Esophagus muscularis mucosa (tissue), 4 donors: ENCODE data around the gene TRMT10A. TPM values are rescaled to one million over a fixed set of nuclear protein-coding genes. Genes with fewer than 3 reads are reported as not detected.

Experiments used
- DNase-seq: peaks from one replicate; pipeline ENCODE4 v3.0.0-alpha.2; 2017; ENCODE audit errors: extremely low spot score
- H3K27ac ChIP-seq, 4 donors: fragments of 200-600 bp; sonication (generic); replicated peaks in 1 of 4; 1 replicate in 3 of 4; 2 replicates in 1 of 4; pipeline ENCODE4 v1.5.1; 2016 to 2019; ENCODE audit warnings: mild to moderate bottlenecking in 1 of 4
- H3K27me3 ChIP-seq, 4 donors: fragments of 200-600 bp; sonication (generic); one replicate each; pipeline versions ENCODE4 v1.5.1 to v1.6.0; 2016 to 2019
- H3K36me3 ChIP-seq, 4 donors: fragments of 200-600 bp; sonication (generic); one replicate each; pipeline ENCODE4 v1.5.1; 2016 to 2019
- H3K4me1 ChIP-seq, 4 donors: fragments of 200-600 bp; sonication (generic); one replicate each; pipeline ENCODE4 v1.5.1; 2016 to 2019
- H3K4me3 ChIP-seq, 4 donors: fragments of 200-600 bp; sonication (generic); 1 replicate in 2 of 4; 2 replicates in 2 of 4; pipeline ENCODE4 v1.5.1; 2016 to 2019; ENCODE audit warnings: mild to moderate bottlenecking in 4 of 4, moderate library complexity in 1 of 4
- H3K9me3 ChIP-seq, 4 donors: fragments of 200-600 bp; sonication (generic); 1 replicate in 3 of 4; 2 replicates in 1 of 4; pipeline ENCODE4 v1.5.1; 2016 to 2019
- CTCF ChIP-seq, 3 experiments: fragments of 200-600 bp in 2 of 3; fragments of 450-650 bp in 1 of 3; sonication (generic) in 2 of 3; IDR thresholded peaks; one replicate each; pipeline ENCODE4 v1.5.1; 2017 to 2019; ENCODE audit warnings: antibody characterized with exemption in 3 of 3, mild to moderate bottlenecking in 2 of 3, moderate library complexity in 1 of 3
- EP300 ChIP-seq: sonication (generic); formaldehyde crosslinking; IDR thresholded peaks from one replicate; pipeline ENCODE4 v1.6.1; 2017; ENCODE audit warnings: antibody characterized with exemption
- POLR2A ChIP-seq: fragments of 450-650 bp; IDR thresholded peaks from one replicate; pipeline ENCODE4 v1.6.1; 2017; ENCODE audit warnings: antibody characterized with exemption, moderate library complexity, mild to moderate bottlenecking, low read depth
- POLR2AphosphoS5 ChIP-seq, 2 donors: sonication (generic); formaldehyde crosslinking; IDR thresholded peaks; one replicate each; pipeline ENCODE4 v1.6.1; 2017; ENCODE audit warnings: antibody characterized with exemption in 2 of 2
- WGBS: methylation state at CpG from one replicate; pipeline ENCODE4 v1.1.5; 2018; 5-methylcytosine and 5-hydroxymethylcytosine counted together
- intact Hi-C: fragments of 100-400 bp; cut with DNase I; formaldehyde crosslinking; loops from one replicate; pipeline ENCODE4 v1.15.1; 2023
- total RNA-seq, 4 donors: library from RNA; depleted of rRNA; stranded (reverse); fragments of >200 nt; gene quantifications; one replicate each; pipeline versions ENCODE4 v1.1.0 to v1.2.1, GENCODE V29; 2016

The TRMT10A gene
- total RNA-seq, 4 donors from 2014 or later: 3.0 to 5.3 (median 4.8) TPM

- peaks cover 0 to 4% (median 0%) of the 10 kb centered on the region in 4 donors for H3K9me3 ChIP-seq
- no peaks in the 10 kb centered on the region for H3K27me3 ChIP-seq
- no peaks in the 10 kb centered on the region for H3K4me1 ChIP-seq
- no peak for DNase-seq
- 46% methylated on average over 2 of the region's 2 CpGs for WGBS
- intact Hi-C loops: no loop called here
- TF ChIP-seq POLR2A (no peak), CTCF (IDR thresholded peaks at IDR 0.05) (no peak), POLR2AphosphoS5 (IDR thresholded peaks at IDR 0.05) (no peak), EP300 (no peak)
- H3K27ac ChIP-seq: no peak overlapping the region
- no peak overlapping the region for H3K4me3 ChIP-seq
- no peaks in the 10 kb centered on the region for H3K36me3 ChIP-seq
These were observed 57.1 kb downstream of the TRMT10A start for GRCh38 chr4:99506781-99507180.

GRCh38 chr4:99504804-99505502 lies 58.9 kb downstream of the TRMT10A start:
- H3K9me3 ChIP-seq: peaks cover 0 to 4% (median 0%) of the 10 kb centered on the region in 4 donors
- intact Hi-C loops: no loop called here
- no peaks in the 10 kb centered on the region for H3K27me3 ChIP-seq
- H3K36me3 ChIP-seq: no peaks in the 10 kb centered on the region
- WGBS: 85% methylated on average over 3 of the region's 3 CpGs
- H3K27ac ChIP-seq: no peak overlapping the region
- no peak overlapping the region for H3K4me3 ChIP-seq
- TF ChIP-seq EP300 (no peak), CTCF (IDR thresholded peaks at IDR 0.05) (no peak), POLR2AphosphoS5 (IDR thresholded peaks at IDR 0.05) (no peak), POLR2A (no peak)
- H3K4me1 ChIP-seq: no peaks in the 10 kb centered on the region
- no peak for DNase-seq

Other genes with a start within 250 kb of the TRMT10A start
- gene ADH1B, start 242.6 kb downstream of the TRMT10A start, total RNA-seq: 100 to 1,000 TPM; 301 to 669 (median 438) TPM
- 1 to 10 TPM; 4.0 to 6.1 (median 4.9) TPM for gene ADH1C, start 211.3 kb downstream of the TRMT10A start, total RNA-seq
- not detected for gene ADH7, start 128.7 kb downstream of the TRMT10A start, total RNA-seq
- gene C4orf17, start 53.0 kb downstream of the TRMT10A start, total RNA-seq: not detected
- 1 to 10 TPM in 1 of 4 donors, under 1 TPM in 3; 0.45 to 1.2 (median 0.70) TPM for gene MTTP, start 10.8 kb upstream of the TRMT10A start, total RNA-seq
- 1 to 10 TPM in 1 of 4 donors, under 1 TPM in 3; under 0.01 to 2.1 (median 0.60) TPM for gene C4orf54, start 93.8 kb upstream of the TRMT10A start, total RNA-seq